AG09319 (cell line): ENCODE measurements around the gene CXCL10.

Experiments
- DNase-seq: peaks from one replicate; pipeline ENCODE4 v3.0.0-alpha.2; 2010; ENCODE audit warnings: low read depth; ENCODE audit errors: extremely low read depth
- TF ChIP-seq, protein P1 (sequence below): IDR thresholded peaks from 2 replicates; pipeline ENCODE4 v1.5.1; 2011; ENCODE audit warnings: low read depth, mild to moderate bottlenecking, inconsistent platforms, low read length, moderate library complexity

CXCL10 gene

DNA sequence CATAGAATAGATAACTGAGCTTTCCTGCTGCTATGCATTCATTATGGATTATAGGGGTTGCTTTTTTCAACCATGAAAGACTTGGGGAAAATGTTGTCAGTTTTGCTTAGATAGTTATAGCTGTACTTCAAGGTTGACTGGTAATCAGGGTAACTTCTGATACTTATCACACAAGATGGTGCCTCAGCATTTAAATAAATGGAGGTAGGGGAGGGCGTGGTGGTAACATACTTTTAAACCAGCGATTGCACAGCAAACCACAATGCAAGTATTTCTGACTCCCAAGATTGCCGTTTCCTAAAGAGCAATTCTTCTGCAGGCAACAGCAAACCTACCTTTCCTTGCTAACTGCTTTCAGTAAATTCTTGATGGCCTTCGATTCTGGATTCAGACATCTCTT lies 1.3 kb downstream of the CXCL10 start:
- DNase-seq: no peak
- TF ChIP-seq, protein P1, sequence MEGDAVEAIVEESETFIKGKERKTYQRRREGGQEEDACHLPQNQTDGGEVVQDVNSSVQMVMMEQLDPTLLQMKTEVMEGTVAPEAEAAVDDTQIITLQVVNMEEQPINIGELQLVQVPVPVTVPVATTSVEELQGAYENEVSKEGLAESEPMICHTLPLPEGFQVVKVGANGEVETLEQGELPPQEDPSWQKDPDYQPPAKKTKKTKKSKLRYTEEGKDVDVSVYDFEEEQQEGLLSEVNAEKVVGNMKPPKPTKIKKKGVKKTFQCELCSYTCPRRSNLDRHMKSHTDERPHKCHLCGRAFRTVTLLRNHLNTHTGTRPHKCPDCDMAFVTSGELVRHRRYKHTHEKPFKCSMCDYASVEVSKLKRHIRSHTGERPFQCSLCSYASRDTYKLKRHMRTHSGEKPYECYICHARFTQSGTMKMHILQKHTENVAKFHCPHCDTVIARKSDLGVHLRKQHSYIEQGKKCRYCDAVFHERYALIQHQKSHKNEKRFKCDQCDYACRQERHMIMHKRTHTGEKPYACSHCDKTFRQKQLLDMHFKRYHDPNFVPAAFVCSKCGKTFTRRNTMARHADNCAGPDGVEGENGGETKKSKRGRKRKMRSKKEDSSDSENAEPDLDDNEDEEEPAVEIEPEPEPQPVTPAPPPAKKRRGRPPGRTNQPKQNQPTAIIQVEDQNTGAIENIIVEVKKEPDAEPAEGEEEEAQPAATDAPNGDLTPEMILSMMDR: no peak

DNA sequence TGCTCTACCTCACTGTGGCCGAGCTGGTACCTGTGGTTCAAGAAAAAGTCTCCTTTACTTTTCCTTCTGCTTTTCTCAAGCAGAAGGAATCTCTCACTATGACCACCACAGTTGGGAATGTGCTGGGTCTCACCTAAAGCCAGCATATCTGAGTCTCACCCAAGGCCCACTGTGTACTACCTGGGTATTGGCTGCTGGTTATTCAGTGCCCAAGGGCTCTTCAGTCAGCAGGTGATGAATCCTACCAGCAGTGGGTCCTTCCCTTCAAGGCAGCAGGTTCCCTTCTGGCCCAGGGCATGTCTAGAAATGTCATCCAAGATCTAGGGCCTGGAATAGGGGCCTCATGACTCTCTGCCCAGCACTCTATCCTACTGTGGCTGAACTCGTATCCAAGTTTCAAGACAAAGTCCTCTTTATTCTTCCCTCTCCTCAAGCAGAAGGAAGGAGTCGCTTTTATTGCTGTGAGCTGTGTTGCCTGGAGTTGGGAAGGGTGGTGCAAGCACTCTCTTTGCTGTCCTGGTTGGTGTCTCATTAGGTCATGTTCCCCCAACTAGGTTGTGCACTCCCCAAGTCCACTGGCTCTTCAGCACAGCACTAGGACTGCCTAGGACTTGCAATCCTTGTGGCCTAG lies 6.1 kb downstream of the CXCL10 start:
- TF ChIP-seq, protein P1: no peak
- DNase-seq: no peak

DNA sequence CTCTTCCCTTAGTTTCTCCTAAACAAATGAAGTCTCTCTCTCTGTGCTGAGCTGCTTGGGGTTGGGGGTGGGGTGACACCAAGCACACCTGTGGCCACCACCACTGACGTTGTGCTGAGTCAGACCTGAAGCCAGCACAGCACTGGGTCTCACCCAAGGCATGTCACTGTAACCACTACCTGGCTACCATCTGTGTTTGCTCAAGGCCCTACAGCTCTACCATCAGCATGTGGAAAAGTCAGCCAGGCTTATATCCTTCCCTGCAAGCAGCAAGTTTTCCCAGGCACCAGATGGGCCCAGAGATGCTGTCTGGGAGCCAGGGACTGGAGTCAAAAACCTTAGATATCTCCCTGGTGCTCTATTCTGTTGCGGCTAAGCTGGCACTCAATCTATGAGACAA lies 6.9 kb downstream of the CXCL10 start:
- DNase-seq: no peak
- TF ChIP-seq, protein P1: no peak

DNA sequence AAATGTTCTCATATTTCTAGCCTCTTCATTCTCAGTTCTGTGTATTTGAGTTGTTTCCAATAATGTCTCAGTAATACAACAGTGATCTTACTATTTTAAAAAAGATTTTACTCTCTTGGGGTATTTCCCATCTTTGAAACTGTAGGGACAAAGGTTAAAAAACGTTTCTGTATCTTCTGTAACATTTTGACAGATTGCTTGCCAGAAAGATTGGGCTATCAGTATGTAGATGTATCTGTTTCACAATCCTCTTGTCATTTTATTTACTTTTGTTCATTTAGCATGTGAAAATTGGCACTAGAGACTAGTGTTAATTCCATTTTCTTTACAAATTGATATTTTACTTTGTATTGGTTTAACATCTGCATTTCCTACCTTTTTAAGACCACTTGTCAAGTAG lies 9.8 kb downstream of the CXCL10 start:
- no peak for DNase-seq
- TF ChIP-seq, protein P1: no peak

DNA sequence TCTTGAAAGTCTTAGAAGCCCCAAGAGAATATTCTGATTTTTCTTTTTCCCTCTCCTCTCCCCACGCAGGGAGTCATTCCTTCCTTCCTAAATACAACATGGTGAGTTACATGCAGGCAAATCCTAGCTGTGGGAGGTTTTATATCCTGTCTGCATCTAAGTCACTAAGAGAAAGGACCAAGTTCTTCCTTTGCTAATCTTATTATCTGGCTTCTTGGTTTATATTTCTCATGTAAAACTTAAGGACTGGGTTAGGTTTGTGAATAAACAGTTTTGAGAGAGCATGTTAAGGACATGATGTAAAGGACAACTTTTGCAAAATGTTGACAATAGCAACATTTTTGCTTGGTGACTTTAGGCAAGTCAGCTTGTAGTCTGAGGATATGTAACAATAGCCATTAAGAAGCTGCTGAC lies 10.9 kb downstream of the CXCL10 start:
- no peak for DNase-seq
- TF ChIP-seq, protein P1: no peak

DNA sequence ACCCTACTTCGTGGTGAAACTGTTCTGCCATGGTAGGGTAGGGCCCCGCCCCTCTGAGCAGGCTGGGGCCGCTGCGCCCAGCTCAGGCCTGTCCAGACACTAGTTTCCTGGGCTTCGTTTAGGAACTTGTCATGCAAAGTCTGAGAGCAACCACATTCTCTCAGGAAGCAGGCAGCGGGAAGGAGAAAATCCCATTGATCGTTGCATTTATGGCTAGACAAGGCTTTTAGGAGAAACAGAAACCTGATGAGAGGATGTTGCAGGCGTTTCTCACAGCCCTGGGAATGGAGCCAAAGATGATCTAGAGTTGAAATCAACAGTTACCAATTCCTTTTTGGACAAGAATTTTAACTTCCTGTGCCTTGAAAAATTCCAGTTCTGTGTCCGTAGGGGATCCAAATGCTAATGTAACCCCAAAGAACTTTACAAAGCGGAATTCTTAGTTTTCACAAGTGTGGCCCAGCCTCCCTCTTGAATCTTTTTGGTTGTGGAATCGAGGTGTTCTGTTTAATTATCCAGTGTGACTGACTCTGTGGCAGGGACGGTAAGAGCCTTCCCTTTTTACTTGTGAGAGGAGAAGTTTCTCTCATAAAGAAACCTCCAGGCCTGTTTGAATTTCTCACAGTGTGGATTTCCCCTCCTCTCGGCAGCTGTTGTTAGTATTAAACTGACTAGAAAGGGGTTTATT lies 11.5 kb downstream of the CXCL10 start:
- peak; percentile 37 for DNase-seq

More for the DNA sequence above, 11.5 kb downstream of the CXCL10 start:
- TF ChIP-seq, protein P1: no peak
